Measurements from ENCODE around the gene BHMT.
"Not testable (repeated sequence)": the region's sequence is repeated elsewhere in the genome, so short reads cannot be mapped to it uniquely, and the experiment has no call there.

Gene BHMT

DNA sequence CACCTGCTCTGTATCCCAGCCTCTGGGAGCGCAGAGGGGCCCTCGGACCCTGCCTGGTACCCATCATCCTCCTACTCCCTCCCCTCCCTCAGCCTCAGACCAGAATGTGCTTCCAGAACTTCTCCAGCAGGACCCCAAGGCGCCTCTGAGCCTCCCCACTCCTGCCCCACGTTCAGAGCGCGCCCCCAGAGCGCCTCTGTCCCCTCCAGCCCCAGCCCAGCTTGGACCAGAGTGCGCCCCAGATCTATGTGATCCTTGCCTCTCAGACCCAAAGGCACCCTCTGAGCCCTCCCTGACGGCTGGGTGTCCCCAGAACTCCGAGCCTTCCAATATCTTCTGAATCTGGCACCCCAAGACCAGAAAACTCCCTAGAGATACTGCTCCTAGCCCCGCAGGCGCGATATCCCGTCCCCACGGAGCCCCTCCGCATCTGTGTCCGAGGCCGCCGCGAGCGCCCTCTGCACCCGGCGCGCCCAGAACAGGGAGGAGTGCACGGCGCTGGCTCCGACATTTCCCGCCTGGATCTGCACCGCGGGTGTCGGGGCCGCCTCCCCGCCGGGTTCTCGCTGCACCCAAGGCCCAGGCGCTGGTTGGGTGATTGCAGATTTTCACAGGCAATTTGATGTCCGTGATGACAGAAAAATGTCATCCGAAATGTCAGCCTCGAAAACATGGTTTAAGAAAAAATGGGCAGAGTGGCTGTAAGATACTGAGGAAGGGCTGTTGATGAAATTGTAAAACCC is 522 bp downstream of the BHMT start:
- no peak for DNase-seq

DNA sequence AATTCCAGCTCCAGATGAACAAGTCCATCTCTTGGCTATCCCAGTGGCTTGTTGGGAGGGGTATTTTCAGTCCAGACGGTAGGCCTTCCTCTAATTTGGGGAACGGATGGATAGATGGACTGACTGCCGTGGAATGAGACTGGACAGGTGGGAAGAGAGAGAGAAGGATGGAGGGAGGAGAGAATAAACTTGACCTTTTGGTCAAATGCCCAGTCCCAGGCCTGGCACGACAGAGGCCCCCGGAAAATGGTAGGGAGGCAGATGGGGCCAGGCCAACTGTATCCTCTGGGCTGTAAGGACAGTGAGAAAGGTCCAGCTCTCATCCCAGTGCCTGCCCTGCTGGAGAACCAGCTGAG is 1.1 kb downstream of the BHMT start:
- no peak for DNase-seq

GRCh38 chr5:79119486-79119885 is 7.9 kb downstream of the BHMT start:
- DNase-seq = no peak

- DNase-seq = peak; percentile 10
These were observed 8.6 kb downstream of the BHMT start for GRCh38 chr5:79120221-79120620.

GRCh38 chr5:79122973-79123372 is 11.4 kb downstream of the BHMT start:
- no peak for DNase-seq

DNA sequence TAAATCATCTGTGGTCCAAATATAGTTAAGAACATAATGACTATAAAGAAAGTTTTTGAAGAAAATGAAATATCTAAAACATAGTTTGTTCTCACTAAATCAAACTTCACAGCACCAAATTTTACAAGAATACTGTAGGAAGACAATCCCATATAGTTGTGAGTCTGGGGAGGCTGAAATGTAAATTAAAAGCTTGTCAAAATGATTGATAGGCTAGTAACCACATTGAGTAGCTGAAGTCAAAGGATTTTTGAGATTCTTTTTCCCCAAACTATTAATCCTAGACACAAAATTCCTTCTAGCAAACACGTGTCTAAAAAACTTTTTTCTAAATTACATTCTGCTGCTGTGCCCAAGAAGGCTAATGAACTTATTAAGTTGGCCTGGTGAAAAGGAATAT is 13.0 kb downstream of the BHMT start:
- no peak for DNase-seq

DNA sequence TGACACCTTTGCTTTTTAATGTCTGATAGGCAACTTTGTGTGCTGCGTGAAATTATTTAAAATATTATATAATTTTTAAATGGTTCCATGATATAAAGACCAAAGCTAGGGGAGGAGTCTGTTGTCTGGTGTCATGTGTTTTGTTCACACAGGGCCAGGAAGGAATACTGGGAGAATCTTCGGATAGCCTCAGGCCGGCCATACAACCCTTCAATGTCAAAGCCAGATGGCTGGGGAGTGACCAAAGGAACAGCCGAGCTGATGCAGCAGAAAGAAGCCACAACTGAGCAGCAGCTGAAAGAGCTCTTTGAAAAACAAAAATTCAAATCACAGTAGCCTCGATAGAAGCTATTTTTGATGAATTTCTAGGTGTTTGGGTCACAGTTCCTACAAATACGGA is 19.2 kb downstream of the BHMT start:
- DNase-seq = no peak

GRCh38 chr5:79133121-79133656 is 21.6 kb downstream of the BHMT start:
- peak; percentile 48 for DNase-seq

DNA sequence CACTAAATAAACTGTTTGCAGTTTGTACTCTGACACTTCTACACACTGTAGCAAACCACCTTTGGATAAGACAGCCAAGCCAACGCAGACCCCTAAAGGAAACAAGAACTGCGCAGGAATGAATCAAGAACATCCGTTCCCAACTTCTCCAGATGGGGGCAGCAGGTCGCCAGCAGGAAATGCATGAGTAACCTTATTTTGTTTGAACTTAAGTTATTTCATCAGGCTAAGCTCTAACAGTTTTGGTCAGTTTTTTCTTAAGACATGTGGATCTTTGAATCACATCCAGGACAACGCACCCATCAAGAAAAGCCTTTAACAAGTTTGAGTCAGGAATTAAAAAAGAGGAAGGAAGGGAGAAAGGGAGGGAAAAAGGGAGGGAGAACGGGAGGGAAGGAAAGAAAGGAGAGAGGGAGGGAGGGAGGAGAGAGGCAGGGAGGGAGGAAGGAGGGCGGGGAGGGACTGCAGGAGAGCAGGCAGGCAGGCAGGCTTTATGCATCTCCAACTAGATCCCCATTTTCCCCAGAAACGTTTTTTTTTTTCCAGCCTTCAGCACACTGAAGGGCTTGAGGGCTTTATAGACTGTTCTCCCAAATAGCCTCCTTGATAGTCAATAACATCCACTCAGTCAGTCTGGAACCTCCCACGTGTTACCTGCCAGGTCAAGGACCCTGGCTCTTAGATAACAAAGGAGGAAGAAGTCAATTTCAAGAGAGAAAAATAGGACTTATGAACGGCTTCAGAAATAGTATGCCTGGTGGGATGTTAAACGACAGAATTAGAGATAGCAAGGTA is 22.2 kb downstream of the BHMT start:
- DNase-seq = peak; percentile 70

DNA sequence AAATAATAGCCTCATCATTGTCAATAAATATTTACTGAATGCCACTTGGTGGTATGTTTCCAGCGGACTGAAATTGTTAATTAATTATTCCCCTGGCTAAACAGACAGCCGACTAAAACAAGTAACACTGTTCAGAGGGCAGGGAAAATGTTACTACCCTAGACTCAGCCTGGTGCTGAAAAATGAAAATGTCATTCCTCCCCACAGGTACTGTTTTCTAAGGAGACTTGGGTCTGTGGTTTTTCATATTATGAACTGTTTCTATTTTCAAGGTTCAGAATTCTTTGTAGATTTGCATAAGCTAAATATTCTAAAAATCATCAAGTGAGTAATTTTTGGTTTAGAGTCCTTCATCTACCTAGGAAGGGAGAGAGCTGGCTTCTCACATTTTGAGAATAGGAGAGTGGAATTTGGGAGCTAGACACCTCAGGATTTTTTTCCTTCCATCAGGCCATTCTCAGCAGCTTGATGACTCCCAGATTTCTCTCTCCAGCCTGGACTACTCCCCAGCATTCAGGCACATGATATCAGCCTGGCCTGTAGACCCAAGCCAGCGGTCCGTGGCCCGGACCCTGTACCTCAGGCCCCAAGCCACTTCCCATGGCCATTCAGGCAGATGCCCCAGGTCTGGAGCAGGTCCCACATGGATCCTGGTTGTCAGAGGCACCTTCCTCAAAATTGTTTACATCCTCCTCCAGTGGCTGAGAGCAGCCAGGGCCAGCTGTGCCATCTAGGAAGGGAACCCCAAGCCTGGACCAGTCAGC is 24.4 kb downstream of the BHMT start:
- no peak for DNase-seq

DNA sequence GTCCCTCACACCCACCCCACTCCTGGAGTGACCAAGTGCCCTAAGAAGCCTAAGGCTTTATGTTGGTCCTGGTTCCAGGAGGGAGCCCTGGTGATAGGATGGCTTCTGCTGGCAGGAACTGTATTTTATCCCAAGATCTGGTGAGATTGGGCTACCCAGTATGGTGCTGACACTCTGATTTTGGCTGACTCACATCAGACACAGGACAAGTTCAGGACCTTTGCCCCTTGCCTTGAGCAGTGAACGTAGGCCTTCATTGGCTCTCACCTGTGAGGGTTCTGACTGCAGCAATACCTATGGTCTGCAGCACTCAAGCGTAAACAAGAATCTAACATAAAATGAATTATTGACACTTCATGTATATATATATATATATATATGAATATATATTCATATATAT is 25.0 kb downstream of the BHMT start:
- no peak for DNase-seq

DNA sequence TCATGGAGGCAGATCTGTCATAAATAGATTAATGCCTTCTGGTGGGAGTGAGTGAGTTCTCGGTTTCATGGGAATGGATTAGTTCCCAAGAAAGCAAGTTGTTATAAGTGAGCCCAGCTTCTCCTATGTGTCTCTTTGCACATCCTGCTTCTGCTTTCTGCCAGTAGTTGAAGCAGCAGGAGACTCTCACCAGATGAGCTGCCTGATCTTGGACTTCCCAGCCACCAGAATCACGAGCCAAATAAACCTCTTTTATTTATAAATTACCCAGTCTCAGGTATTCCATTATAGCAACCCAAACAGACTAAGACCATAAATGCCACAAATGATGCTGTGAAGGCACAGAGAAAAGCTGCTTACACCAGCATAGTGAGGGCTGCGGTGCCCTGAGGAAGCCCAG is 28.9 kb downstream of the BHMT start:
- no peak for DNase-seq

DNA sequence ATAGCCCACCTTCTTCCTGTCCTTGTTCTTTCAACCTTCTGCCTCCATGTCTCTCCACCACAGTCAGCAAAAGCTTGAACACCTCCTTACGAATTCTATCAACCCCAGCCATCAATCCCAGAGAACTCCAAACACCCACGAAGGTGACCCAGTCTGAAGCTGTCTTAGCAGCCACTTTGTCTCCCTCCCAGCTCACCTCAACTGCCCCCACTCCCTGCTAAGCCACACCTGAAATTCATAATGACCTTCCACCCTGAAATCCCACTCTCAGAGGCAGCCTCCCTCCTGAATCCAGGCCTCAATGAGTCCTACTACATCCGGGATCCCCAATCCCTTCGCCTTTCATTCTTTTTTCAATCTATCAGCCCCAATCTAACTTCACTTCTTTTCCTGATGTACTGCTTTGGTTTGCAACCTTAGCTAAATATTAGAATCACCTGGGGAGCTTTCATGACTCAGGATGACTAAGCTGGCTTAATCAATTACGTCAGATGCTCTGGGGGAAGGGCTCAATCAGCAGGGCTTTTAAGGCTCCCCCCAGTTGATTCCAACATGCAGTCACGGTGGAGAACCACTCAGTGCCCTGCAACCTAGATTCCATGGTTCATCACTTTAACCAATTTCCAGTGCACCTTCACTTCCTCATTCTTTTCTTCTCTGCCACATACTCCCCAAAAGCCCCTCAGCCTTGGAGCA is 32.2 kb downstream of the BHMT start:
- no peak for DNase-seq

DNA sequence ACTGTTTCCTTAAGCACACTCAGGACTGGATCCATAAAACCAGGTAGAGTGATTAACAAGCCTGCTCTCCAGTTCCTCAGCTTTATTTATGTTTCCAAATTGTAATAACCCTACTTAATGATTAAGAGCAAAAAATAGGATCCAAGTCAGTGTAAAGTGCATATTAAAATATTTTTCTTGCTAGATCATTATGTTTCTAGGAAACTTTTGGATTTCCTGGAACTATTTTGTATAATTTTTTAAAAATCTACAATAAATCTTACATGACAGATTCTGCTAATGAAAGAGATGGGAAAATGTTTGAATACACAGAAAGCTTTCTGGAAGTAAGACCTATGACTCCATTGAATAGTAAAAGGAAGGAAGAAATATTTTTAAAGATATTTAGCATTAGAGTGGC is 35.5 kb downstream of the BHMT start:
- no peak for DNase-seq

GRCh38 chr5:79149433-79149832 is 37.8 kb downstream of the BHMT start:
- no peak for DNase-seq

GRCh38 chr5:79151942-79152671 is 40.5 kb downstream of the BHMT start:
- no peak for DNase-seq

DNA sequence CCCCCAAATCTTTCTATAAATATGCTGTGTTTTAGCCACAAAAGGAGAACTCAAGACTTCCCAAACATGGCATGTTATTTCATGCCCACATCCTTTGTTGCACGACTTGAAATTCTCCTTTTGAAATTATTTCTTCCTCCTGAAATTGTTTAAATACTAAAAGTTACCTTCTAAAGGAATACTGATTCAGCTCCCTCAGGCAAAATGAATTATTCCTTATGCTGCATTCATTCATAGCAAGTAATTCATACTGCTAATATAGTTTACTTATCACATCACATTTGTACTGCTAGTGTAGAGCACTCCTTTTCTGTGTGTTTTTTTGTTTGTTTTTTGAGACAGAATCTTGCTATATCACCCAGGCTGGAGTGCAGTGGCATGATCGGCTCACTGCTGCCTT is 45.7 kb downstream of the BHMT start:
- no peak for DNase-seq

DNA sequence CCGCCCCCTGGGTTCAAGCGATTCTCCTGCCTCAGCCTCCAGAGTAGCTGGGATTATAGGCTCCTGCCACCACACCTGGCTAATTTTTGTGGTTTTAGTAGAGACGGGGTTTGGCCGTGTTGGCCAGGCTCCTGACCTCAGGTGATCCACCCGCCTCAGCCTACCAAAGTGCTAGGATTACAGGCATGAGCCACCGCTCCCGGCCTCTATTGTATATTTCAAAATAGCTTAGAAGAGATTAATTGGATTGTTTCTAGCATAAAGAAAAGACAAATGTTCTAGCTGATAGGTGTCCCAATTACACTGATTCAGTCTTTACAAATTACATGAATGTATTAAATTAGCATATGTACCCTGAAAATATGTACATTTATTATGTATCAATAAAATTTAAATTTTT is 50.0 kb downstream of the BHMT start:
- not testable (repeated sequence) for DNase-seq

GRCh38 chr5:79168031-79168430 is 56.4 kb downstream of the BHMT start:
- DNase-seq = no peak

DNA sequence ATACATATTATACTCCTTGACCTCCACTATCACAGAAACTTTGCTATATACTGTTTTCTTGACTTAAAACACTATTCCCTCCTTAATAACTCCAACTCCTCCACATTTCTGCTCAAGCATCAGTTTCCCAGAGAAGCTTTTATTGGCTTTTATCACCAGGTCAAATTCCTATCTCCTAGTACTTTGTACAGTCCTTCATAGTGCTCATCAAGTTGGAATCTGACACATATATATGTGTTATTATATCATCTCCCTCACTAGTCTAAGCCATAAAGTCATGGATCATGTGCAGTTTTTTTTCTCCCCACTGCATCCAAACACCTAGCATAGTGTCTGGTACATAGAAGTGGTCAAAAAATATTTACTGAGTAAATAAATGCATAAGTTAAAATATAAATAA is 59.1 kb downstream of the BHMT start:
- DNase-seq = no peak

- DNase-seq = no peak
These were observed 60.1 kb downstream of the BHMT start for GRCh38 chr5:79171635-79172245.

- no peak for DNase-seq
These were observed 60.7 kb downstream of the BHMT start for GRCh38 chr5:79172269-79172668.
